Large intestine (tissue), 3 donors: ENCODE results near the gene OR14C36. TPM values are rescaled to one million over a fixed set of nuclear protein-coding genes. Genes with fewer than 3 reads are reported as not detected.

Source experiments
- DNase-seq, 2 donors: peaks; one replicate each; pipeline versions ENCODE4 v3.0.0 to v3.0.0-alpha.2; 2013
- H3K27ac ChIP-seq: one replicate; pipeline ENCODE4 v1.5.1; 2013; ENCODE audit warnings: low read length
- H3K27me3 ChIP-seq: 2 replicates; pipeline ENCODE4 v1.6.1; 2013; ENCODE audit warnings: low read length; ENCODE audit not compliant: control insufficient read depth, insufficient read depth
- H3K36me3 ChIP-seq: 2 replicates; pipeline ENCODE4 v1.6.1; 2013; ENCODE audit warnings: low read length; ENCODE audit not compliant: control insufficient read depth, insufficient read depth
- H3K4me1 ChIP-seq: one replicate; pipeline ENCODE4 v1.6.1; 2013; ENCODE audit warnings: low read length; ENCODE audit not compliant: control insufficient read depth, insufficient read depth
- H3K4me3 ChIP-seq: one replicate; pipeline ENCODE4 v1.5.1; 2013; ENCODE audit warnings: low read length
- H3K9me3 ChIP-seq: one replicate; pipeline ENCODE4 v1.6.1; 2013; ENCODE audit warnings: mild to moderate bottlenecking, low read depth, low read length, moderate library complexity; ENCODE audit not compliant: control insufficient read depth
- WGBS: methylation state at CpG from one replicate; pipeline ENCODE4 v1.1.5; 2013; ENCODE audit warnings: low lambda C conversion rate; ENCODE audit not compliant: insufficient coverage; 5-methylcytosine and 5-hydroxymethylcytosine counted together
- polyA plus RNA-seq: library from polyadenylated mRNA; unstranded; fragments of 120-200 nt; gene quantifications from one replicate; pipeline ENCODE4 v1.2.1, GENCODE V29; 2013

The OR14C36 gene
- polyA plus RNA-seq, 1 donor = not detected

DNA sequence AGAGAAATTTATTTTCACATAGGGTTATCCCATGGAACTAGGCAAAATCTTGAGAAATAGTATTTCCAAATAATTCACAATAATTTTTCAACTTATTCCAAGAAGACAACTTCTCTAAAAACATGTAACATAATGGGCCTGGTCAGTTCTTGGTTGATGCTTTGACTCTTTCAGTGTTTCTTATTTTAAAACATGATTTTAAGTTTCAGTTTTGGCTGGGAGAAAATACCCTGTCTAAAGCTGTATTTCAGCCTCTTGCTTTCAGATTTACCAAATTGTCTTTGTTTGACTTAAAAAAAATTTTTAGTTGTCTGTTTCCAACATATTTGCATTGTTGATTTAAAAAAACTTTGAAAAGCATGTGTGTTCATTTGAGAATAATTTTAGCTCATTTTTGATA, 18.0 kb downstream of the OR14C36 start:
- no peaks in the 10 kb centered on the region for H3K36me3 ChIP-seq
- H3K4me3 ChIP-seq = no peak overlapping the region
- H3K4me1 ChIP-seq = no peaks in the 10 kb centered on the region
- H3K27me3 ChIP-seq = no peaks in the 10 kb centered on the region
- no peaks in the 10 kb centered on the region for H3K9me3 ChIP-seq
- H3K27ac ChIP-seq = no peak overlapping the region
- DNase-seq = no peak

DNA sequence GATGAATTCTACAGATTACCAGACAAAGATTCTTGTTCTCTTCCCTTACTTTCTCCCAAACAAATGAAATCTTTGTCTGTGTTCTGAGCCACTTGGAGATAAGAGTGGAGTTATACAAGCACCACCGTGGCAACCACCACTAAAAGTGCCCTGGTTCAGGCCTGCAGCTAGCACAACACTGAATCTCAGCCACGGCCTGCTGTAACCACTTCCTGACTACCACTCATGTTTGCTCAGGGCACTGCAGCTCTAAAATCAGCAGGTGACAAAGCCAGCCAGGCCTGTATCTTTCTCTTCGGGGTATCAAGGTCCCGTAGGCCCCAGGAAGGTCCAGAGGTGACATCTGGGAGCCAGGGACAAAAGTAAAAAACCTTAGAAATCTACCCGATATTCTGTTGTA, 23.8 kb downstream of the OR14C36 start:
- no peak overlapping the region for H3K27ac ChIP-seq
- H3K4me3 ChIP-seq = no peak overlapping the region
- H3K27me3 ChIP-seq = no peaks in the 10 kb centered on the region
- 60% methylated on average over 1 of the region's 5 CpGs for WGBS
- no peaks in the 10 kb centered on the region for H3K9me3 ChIP-seq
- H3K4me1 ChIP-seq = no peaks in the 10 kb centered on the region
- DNase-seq = no peak
- no peaks in the 10 kb centered on the region for H3K36me3 ChIP-seq

DNA sequence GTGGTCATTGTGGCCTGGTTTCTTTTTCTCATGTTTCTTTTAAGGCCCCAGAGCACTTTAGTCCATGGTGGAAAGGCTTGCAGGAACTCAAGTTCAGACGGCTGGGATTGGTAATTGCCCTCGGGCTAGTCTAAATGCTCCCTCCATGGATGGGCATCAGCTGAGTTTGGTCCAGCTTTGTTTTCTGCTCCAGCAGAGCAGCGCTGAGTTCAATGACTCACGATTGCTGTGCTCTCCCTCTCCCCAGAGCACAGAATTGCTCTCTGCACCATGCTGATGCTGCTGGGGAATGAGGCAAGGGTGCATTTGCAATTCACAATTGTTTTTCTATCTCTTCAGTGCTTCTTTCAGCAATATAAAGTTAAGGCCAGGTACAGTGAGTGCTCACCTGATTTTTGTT, 25.2 kb downstream of the OR14C36 start:
- H3K4me3 ChIP-seq = no peak overlapping the region
- DNase-seq = no peak
- WGBS = no CpG with 5 or more reads among the region's 4 CpGs
- no peaks in the 10 kb centered on the region for H3K9me3 ChIP-seq
- no peaks in the 10 kb centered on the region for H3K4me1 ChIP-seq
- H3K27ac ChIP-seq = no peak overlapping the region
- H3K27me3 ChIP-seq = no peaks in the 10 kb centered on the region
- no peaks in the 10 kb centered on the region for H3K36me3 ChIP-seq

DNA sequence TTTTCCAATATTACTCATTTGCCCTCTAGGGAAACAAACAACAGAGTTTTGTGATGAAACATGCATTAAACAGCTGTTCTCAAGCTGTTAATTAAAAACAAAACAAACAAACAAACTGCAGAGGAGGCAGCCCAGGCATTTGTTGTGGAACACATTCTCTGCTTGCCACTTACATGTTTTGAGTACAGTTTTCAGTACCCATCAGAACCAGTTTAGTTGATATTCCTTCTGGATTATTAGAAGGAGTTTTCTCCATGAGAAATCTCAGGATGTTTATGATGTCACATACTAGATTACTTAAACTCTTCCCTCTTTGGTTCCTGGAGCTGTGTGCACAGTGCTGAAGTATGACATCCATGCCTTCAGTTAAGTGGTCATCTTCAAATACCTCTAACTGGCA, 26.9 kb downstream of the OR14C36 start, which contains the start of gene OR2T6:
OR2T6 (plus strand) TSS at position 301 of the 400 bp plus-strand sequence. CDS start 11,863 bp downstream, outside the sequence.
- Histone ChIP-seq H3K4me3 (no peak within 1 kb of the TSS), H3K27me3 (no peaks in the 10 kb centered on the region), H3K4me1 (no peaks in the 10 kb centered on the region), H3K27ac (no peak within 1 kb of the TSS), H3K9me3 (no peaks in the 10 kb centered on the region), H3K36me3 (no peaks in the 10 kb centered on the region)
- DNase-seq = no peak

DNA sequence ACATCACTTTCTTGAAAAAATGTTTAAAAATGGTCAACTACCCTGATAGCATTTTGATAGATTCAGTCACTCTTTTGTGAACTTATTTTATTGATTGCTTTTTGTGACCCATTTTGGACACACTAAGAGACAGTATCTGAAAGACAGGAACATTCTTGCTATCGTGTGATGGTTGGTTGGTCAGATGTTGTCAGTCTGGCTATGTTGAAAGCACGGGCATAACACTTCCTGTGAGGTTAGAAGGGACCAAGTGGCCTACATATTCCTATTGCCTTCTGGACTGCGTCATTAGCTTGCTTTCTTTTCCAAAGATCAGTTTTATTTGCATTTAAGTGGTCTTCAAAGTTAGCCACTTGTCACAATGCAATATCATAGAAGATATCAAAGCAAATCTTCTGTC, 28.3 kb downstream of the OR14C36 start:
- Histone ChIP-seq H3K4me1 (no peaks in the 10 kb centered on the region), H3K4me3 (no peak overlapping the region), H3K27me3 (no peaks in the 10 kb centered on the region), H3K36me3 (no peaks in the 10 kb centered on the region), H3K27ac (no peak overlapping the region), H3K9me3 (no peaks in the 10 kb centered on the region)
- no peak for DNase-seq
- no CpG with 5 or more reads among the region's 3 CpGs for WGBS

DNA sequence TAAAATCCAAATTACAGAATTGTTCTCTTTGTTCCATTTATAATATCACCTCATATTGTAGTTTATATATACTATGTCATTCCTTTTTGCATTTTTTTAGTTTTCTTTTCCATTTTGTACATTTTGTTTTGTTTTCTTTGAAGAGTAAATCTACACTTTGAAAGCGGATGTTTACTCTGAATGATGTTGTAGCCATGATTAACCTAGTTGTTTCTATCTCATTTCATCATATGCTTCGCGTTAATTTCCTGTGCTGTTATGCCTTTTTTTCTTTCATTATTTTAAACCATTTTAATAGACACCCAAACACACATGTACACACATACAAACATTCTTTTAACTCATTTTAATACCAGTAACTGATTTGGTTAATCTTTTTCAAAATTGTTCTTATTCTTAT, 32.3 kb downstream of the OR14C36 start:
- Histone ChIP-seq H3K4me1 (no peaks in the 10 kb centered on the region), H3K27ac (no peak overlapping the region), H3K4me3 (no peak overlapping the region), H3K36me3 (no peaks in the 10 kb centered on the region), H3K9me3 (no peaks in the 10 kb centered on the region), H3K27me3 (no peaks in the 10 kb centered on the region)
- 100% methylated on average over 3 of the region's 3 CpGs for WGBS
- DNase-seq = no peak

DNA sequence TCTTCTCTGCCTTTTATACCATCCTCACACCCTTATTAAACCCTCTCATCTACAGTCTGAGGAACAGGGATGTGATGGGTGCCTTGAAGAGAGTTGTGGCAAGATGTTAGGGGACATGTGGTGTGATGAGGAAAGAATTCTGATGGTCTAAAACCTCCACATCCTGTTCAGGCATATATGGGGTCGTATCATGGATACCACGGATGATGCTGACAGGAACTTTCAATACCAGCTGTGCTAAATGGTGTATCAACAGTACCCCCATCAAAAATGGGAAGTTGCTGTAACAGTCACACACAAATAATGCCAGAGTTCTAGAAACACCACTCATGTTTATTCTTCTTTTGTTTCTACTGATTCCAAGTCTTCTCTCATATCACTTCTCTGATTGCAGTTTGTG, 39.9 kb downstream of the OR14C36 start:
- Histone ChIP-seq H3K36me3 (no peaks in the 10 kb centered on the region), H3K27ac (no peak overlapping the region), H3K4me3 (no peak overlapping the region), H3K27me3 (no peaks in the 10 kb centered on the region), H3K9me3 (peaks cover 3% of the 10 kb centered on the region), H3K4me1 (no peaks in the 10 kb centered on the region)
- DNase-seq = no peak
- WGBS = 100% methylated on average over 1 of the region's 2 CpGs

DNA sequence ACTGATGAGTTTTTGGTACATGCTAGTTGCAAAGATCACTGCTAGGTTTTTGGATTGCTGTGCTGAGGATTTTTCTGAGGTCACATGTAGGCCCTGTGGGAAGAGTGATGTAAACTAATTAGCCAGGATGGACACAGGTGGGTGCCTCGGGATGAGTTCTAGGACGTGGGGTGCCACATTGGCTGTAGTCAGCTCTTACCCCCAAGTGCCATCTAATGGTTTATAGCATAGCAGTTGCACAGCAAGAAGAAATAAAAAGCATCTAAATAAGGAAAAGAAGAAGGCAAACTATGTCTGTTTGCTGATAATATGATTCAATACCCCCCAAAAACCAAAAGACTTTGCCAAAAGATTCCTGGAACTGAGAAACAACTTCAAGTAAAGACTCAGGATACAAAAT, 44.5 kb downstream of the OR14C36 start:
- no peaks in the 10 kb centered on the region for H3K27me3 ChIP-seq
- H3K4me1 ChIP-seq = no peaks in the 10 kb centered on the region
- no CpG with 5 or more reads among the region's 2 CpGs for WGBS
- no peak overlapping the region for H3K27ac ChIP-seq
- H3K4me3 ChIP-seq = no peak overlapping the region
- H3K9me3 ChIP-seq = no peaks in the 10 kb centered on the region
- no peak for DNase-seq
- no peaks in the 10 kb centered on the region for H3K36me3 ChIP-seq

Other genes with a start within 250 kb of the OR14C36 start
- gene OR2M5, start 203.6 kb upstream of the OR14C36 start, polyA plus RNA-seq = not detected
- gene OR2M2, start 174.0 kb upstream of the OR14C36 start, polyA plus RNA-seq = not detected
- not detected for gene OR2M3, start 151.5 kb upstream of the OR14C36 start, polyA plus RNA-seq
- not detected for gene OR2M4, start 117.4 kb upstream of the OR14C36 start, polyA plus RNA-seq
- not detected for gene OR2T33, start 70.8 kb upstream of the OR14C36 start, polyA plus RNA-seq
- gene OR2T12, start 45.4 kb upstream of the OR14C36 start, polyA plus RNA-seq = not detected
- gene OR2M7, start 24.2 kb upstream of the OR14C36 start, polyA plus RNA-seq = not detected
- not detected for gene OR2T4, start 12.9 kb downstream of the OR14C36 start, polyA plus RNA-seq
- gene OR2T6, start 27.0 kb downstream of the OR14C36 start, polyA plus RNA-seq = not detected
- gene OR2T1, start 54.3 kb downstream of the OR14C36 start, polyA plus RNA-seq = not detected
- not detected for gene OR2T2, start 96.9 kb downstream of the OR14C36 start, polyA plus RNA-seq
- gene OR2T3, start 124.6 kb downstream of the OR14C36 start, polyA plus RNA-seq = not detected
- gene OR2T5, start 139.8 kb downstream of the OR14C36 start, polyA plus RNA-seq = not detected
- not detected for gene OR2G6, start 159.3 kb downstream of the OR14C36 start, polyA plus RNA-seq
- gene OR2T29, start 214.0 kb downstream of the OR14C36 start, polyA plus RNA-seq = not detected
- not detected for gene OR2T34, start 226.0 kb downstream of the OR14C36 start, polyA plus RNA-seq
- gene OR2T10, start 248.9 kb downstream of the OR14C36 start, polyA plus RNA-seq = not detected